Measurements from ENCODE around the gene ELMO1.

Gene ELMO1

GRCh38 chr7:37111459-37111858, 337.2 kb downstream of the ELMO1 start:
- no peak for FAIRE-seq

- FAIRE-seq: no peak
These were observed 337.8 kb downstream of the ELMO1 start for GRCh38 chr7:37110660-37111424.

GRCh38 chr7:37109843-37110242, 338.8 kb downstream of the ELMO1 start:
- FAIRE-seq: no peak

- no peak for FAIRE-seq
These were observed 339.5 kb downstream of the ELMO1 start for GRCh38 chr7:37109016-37109683.

- no peak for FAIRE-seq
These were observed 340.0 kb downstream of the ELMO1 start for GRCh38 chr7:37108615-37109014.

DNA sequence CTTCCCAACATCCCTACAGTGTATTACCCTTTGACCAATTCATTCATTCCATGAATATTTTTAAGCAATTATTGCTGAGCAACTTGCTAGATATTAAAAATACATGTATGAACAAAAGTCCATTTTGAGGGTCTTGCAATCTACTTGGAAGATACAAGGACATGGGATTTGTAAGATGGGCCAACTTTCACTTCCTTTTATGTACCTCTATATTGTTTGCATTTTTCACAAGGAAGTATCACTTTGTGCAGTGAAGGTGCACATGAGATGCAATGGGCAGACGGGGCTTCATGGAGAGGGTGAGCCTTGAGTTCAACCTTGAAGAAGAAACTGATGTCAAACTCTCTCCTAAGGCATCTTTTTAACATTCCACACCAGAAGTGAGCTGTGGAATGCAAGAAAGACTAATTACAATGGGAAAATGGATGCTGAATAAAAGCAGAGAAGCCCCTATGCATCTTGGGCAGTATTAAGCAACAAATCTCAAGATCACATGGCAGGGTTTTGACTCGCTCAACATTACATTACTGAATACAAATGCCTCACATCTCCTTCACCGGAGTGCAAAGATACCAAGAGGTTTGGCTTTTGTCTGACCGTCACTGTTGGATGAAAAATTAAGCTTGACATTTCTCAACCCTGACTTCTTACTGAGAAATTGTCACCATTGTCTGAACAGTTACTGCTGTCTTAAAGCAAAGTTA, 341.5 kb downstream of the ELMO1 start:
- no peak for FAIRE-seq

GRCh38 chr7:37105762-37106161, 342.9 kb downstream of the ELMO1 start:
- FAIRE-seq: no peak

GRCh38 chr7:37104822-37105518, 343.7 kb downstream of the ELMO1 start:
- FAIRE-seq: no peak

- no peak for FAIRE-seq
These were observed 346.0 kb downstream of the ELMO1 start for GRCh38 chr7:37102518-37103137.

DNA sequence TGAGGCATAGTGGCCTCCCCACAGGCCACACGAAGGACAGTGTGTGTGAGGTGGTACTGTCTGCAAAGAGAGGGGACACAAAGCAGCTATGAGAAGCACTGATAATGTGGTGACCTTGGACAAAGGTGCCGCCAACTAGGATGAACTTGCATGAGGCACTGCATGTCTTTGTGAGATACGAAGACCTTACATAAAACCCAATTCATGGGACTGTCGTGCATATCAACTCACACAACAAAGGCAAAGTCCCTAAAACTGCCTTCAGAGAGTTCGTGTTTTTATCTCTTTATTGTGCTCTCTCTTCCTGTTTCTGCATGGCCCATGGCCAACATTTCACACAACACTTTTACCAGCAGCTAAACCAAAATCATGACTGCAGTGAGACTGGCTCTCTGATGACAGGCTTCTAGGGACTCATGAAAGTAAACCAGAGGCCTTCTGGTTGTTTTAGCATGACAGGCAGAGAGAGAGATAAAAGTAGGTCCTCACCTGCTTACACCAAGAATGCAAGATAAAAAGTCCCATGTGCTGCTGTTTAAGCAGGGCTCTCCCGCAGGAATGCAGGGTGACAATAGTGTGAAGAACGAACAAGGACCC, 347.8 kb downstream of the ELMO1 start:
- no peak for FAIRE-seq

- FAIRE-seq: no peak
These were observed 349.9 kb downstream of the ELMO1 start for GRCh38 chr7:37098762-37099161.

DNA sequence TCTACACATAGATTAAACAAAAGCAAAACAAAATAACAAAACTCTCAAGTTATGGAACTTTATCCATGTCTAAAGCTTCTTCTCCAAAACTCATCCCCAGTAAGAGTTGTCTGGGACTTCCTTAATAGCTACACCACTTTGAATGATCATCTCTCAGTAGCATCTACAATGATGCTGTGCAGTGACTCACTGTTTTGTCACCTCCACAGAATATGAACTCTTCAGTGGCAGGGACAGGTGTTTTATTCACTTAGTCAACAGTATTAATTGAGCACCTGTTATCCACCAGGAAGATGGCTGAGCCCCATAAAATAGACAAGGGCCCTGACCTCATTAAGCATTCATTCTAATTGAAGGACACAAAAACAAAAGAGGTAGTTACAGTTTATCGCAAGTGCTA, 350.7 kb downstream of the ELMO1 start:
- no peak for FAIRE-seq

DNA sequence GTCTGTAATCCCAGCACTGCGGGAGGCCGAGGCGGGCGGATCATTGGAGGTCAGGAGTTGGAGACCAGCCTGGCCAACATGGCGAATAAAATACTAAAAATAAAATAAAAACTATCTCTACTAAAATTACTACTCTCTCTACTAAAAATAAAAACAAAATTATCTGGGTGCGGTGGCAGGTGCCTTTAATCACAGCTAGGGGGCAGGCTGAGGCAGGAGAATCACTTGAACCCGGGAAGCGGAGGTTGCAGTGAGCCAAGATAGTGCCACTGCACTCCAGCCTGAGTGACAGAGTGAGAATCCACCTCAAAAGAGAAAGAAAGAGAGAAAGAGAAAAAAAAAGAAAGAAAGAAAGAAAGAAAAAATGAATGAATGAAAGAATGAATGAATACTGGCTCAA, 351.4 kb downstream of the ELMO1 start:
- no peak for FAIRE-seq

DNA sequence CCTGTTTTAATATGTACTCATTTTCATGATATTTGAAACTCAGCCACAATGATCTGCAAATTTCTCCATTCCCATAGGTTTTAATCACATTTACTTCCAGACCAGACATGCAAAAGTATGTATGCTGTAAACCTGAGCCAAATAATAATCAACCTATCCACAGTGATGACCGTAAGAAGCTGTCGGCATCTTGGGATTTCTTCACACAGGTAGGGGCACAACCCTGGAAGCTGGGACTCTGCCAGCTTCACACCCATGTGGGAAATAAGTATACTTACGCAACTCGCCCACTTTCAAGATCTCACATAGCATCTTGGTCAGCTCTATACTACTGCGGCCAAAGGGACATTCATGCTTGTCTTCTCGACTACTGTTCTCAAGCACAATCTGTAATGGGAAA, 352.3 kb downstream of the ELMO1 start:
- no peak for FAIRE-seq

DNA sequence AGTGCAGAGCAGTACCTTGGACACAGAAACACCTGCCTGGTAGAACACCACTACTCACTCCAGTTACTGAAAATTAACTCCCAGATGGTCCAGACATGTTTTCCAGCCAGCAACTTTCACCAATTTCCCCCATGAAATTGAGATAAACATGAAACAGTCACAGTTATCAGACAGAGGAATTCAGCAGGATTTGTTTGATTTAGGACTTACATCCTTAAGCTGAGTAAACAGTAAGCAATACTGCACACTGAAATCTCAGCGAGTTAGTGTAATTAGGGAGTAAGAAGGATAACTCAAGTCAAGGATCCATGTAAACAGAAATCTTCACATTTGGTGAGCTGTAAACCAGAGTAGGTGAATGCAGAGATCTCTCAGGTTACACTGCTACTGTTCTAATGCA, 353.5 kb downstream of the ELMO1 start:
- no peak for FAIRE-seq

- no peak for FAIRE-seq
These were observed 355.4 kb downstream of the ELMO1 start for GRCh38 chr7:37093257-37093656.

- no peak for FAIRE-seq
These were observed 356.1 kb downstream of the ELMO1 start for GRCh38 chr7:37092548-37092947.

DNA sequence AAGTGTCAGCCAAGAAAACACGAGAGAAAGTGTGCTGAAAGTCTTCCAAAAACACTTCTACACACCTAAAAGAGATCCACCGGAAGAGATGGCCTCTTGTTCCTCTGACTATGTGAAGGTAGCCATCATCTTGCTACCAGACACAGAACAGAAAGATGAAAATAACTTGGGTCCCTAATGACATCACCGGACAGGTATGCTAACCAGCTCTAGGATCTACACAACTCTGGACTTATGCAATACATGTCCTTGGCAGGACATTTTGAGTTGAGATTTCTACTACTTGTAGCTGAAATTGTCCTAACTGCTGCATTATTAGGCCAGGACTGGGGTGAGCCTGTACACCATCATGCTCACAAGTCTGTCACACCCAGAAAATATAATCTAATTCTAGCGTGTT, 358.7 kb downstream of the ELMO1 start:
- FAIRE-seq: no peak

DNA sequence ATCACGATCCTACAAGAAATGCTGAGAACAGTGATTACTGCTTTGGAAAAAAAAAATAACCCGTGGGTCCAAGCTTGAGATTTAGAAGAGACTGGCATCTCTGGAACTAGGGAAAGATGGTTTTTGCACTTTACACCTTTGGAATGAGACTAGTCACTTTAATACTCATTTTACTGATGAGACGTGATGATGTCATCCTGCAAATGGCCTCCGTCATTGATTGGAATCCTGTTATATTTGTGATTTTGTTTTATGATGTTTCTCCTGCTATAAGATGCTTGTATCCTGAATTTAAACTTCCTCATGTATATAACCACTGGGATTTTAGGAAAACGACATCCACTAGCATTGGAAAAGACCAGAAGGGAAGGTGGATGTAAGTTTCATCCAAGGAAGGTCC, 363.1 kb downstream of the ELMO1 start:
- FAIRE-seq: no peak

GRCh38 chr7:37084303-37084702, 364.4 kb downstream of the ELMO1 start:
- FAIRE-seq: no peak

- FAIRE-seq: no peak
These were observed 365.2 kb downstream of the ELMO1 start for GRCh38 chr7:37083311-37084096.

DNA sequence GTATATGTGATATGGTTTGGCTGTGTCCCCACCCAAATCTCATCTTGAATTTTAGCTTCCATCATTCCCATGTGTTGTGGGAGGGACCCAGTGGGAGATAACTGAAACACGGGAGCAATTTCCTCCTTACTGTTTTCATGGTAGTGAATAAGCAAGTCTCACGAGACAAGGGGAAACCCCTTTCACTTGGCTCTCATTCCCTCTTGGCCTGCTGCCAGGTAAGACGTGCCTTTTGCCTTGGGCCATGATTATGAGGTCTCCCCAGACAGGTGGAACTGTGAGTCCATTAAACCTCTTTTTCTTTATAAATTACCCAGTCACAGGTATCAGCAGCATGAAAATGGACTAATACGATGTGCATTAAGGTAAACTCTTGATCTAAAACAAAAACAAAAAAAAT, 367.2 kb downstream of the ELMO1 start:
- no peak for FAIRE-seq
